Cortex of kidney (tissue), 1 donor: ENCODE measurements around the gene PROSER3.

Experiments used
- DNase-seq: peaks from one replicate; lab custom pipeline; 2025; lab: John Stamatoyannopoulos, UW

Gene PROSER3

DNA sequence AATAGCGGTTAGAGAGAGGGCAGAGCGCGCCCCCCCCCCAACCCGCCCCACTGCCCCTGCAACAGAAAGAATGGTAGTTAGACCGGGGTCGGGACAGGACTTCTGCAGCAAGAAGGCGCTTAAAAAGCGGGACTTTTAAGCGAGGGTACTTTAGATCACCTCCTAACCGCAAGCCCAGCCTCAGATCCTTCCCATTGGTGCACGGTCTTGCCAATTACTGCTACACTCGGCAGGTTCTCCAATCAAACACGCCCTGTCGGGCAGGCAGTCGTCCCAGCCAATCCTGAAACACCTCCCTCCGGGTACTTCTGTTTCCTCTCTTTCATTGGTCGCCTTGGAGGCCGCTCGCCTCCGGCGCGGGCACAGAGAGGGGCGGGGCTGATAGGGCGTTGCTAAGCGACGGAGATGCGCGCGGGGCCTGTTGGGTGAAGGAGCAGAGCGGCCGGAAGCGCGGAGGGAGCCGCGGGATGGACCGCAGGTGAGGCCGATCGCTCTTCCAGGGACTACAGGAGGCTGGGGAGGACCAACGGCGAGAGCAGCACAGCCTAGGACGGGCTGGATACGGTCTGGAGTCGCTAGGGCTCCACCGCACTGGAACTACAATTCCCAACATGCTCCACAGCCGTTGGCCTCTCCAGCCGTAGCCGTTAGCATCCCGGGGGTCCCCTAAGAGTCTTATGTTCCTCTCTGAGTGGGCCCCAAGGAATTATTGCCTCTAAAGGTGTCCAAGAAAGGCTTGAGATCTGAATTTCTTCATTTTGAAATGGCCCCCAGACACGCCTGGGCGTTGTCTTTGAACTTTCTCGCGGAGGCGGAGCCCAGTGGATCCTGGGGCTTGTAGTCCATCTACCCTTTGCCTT, at the start of gene PROSER3:
PROSER3 (plus strand) TSS at position 428 of the 860 bp plus-strand sequence; CDS start at position 468, 40 bp downstream.
- DNase-seq: peak; percentile 60

DNA sequence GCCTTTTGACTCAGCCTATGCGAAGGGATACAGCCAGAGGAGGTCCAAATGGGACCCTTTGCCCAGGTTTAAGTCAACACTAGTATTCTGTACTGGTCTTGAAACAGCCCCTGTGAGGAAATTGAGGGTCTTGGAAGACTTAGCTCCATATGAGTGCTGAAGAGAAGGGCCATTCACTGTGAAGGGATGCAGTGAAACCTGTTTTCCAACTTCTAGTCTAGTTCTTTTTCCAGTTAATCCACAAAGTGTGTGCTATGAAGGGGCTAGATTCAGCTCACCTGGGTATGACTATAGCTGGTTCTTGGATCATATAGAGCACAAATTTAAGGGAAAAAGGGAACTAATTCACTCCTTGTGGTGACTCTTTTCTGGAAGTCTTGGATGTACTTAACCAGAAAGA, 49.6 kb upstream of the PROSER3 start:
- DNase-seq: no peak

DNA sequence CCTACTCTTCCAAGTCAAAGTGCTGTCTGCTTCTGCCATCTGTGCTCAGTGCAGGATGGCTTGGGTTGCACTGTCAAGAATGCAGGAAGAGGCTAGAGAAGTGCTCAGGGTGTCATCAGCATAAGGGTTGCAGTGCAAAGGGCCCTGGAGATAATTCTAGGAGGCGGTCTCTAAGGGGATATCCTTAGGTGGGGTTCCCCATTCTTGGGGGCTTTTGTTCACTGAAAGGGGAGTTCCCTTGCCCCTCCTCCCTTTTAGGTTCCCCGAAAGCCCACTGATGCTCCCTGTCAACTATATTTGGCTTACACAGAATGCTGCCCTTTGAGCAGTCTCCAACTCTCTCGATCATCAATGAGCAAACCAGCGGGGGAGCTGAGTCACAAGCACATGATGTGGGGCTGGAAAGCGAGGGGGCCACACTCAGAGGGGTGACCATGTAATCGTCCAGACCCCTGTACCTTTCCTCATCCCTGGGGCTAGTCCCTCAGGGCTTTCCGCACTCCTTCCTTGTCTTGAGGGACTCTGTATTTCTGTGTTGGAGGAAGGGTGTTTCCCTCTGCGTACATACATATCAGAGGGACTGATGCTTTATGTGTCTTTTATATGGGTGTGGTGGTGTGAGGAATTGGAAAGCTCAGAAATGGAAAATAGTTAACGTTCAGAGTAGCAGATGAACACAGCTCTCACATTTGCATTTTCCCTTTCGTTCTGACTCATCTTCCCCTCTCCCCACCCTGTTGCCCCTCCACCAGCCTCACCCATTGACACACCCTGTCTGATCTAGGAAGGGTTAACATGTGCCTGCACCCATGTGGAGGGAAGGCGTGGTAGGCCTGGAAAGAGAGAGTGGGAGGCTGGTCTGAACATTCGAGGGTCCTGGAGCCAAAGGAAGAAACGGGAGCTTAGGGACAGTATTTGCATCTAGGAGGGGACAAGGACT, 46.9 kb upstream of the PROSER3 start:
- no peak for DNase-seq

DNA sequence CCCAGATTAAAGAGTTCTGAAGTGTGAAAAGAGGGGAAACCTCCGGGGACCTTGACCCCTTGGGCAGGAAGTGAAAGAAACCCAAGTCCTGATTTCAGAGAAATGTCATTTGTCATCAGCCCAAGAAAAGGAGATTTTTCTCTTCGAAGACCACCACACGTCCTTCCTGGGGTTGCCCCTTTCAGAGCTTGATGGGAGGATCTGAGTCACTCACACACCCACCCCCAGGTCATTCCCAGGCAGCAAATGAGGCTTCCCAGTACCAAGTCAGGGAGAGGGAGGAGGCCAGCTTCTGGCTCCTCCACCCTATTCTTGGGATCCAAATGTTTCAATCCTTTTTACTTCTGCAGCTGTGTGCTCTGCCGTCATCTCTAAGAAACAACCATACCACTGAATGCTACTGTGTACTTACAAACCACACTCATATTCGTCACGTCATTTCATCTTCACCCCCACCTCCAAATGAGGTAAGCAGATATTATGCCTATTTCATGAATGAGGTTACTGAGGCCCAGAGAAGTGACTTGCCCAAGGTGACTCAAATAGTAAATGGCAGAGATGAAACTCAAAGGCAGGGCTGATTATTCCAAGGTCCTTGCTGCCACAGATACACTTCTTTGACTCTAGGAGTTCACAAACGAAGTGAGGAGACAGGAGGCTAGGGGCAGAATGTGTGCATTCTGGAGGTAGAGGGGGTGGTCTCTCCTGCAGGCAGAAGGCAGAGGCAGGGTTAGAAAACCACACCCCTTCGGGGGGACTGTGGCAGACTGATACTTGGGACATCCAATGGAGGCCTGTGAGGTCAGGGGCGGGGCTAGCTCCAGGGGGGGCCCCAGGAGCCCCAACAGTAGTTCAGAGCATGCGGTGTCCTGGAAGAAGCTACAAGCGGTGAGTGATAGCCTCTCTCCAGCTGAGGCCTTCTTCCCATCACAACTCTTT, 45.1 kb upstream of the PROSER3 start:
- DNase-seq: no peak

DNA sequence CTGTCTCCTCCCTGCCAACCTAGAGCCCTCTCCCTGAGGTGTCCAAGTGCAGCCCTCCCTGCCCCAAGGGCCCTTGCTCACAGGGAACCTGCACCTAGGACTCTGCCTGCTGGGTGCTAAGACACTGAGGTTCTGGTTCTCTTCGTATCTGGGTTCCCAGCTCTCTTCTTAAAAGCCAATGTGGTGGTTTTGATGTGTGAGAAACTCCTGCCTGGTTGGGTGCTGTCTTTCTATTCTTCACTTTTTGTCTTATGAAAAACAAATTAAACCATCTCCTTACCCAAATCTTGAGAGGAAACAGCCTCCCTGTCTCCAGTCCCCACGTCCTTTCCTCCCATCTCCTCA, 44.5 kb upstream of the PROSER3 start:
- DNase-seq: no peak

DNA sequence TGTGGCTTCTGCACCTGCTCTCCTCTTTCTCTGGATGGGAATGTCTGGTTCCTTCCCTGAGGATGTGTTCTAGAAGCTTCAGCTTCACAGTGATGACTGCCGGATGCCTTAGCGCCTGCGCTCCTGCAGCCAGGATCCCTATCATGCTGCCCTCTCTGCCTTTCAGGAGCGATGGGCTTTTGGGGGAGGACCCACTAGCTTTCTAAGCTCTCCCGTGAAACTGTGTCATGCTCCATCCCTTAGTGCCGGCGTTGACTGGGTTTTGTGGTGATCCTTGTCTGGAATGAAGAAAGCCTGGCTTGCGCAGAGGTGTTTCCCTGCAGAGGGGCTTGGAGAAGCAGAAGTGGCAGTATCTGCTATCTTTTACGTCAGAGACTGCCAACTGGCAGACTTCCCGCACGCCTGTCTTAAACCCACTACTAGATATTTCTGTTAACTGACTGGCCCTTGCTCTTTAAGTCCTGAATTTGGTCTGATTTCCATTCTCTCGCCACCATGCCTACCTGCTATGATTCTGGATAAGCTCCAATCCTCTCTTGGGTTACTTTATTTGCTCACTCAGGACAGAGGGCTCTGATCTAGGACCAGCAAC, 44.0 kb upstream of the PROSER3 start:
- no peak for DNase-seq

DNA sequence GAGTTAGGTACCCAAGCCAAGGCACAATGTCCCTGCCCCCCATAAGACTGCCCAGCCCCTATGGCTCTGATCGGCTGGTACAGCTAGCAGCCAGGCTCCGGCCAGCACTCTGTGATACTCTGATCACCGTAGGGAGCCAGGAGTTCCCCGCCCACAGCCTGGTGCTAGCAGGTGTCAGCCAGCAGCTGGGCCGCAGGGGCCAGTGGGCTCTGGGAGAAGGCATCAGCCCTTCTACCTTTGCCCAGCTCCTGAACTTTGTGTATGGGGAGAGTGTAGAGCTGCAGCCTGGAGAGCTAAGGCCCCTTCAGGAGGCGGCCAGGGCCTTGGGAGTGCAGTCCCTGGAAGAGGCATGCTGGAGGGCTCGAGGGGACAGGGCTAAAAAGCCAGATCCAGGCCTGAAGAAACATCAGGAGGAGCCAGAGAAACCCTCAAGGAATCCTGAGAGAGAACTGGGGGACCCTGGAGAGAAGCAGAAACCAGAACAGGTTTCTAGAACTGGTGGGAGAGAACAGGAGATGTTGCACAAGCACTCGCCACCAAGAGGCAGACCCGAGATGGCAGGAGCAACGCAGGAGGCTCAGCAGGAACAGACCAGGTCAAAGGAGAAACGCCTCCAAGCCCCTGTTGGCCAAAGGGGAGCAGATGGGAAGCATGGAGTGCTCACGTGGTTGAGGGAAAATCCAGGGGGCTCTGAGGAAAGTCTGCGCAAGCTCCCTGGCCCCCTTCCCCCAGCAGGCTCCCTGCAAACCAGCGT, 43.2 kb upstream of the PROSER3 start:
- no peak for DNase-seq

DNA sequence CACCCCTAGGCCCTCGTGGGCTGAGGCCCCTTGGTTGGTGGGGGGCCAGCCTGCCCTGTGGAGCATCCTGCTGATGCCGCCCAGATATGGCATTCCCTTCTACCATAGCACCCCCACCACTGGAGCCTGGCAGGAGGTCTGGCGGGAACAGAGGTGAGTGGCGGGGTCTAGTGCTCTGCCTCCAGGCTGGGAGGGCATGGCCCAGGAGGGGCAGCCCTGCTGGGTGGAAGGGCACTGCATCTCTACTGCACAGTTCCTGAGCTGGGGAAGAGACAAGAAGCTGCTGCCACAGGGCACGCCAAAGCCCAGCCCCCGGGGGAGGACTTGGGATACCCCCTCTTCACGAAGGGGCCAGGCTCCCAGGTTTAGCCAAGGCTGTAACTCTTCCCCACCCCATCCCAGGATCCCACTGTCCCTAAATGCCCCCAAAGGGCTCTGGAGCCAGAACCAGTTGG, 42.6 kb upstream of the PROSER3 start:
- DNase-seq: no peak

DNA sequence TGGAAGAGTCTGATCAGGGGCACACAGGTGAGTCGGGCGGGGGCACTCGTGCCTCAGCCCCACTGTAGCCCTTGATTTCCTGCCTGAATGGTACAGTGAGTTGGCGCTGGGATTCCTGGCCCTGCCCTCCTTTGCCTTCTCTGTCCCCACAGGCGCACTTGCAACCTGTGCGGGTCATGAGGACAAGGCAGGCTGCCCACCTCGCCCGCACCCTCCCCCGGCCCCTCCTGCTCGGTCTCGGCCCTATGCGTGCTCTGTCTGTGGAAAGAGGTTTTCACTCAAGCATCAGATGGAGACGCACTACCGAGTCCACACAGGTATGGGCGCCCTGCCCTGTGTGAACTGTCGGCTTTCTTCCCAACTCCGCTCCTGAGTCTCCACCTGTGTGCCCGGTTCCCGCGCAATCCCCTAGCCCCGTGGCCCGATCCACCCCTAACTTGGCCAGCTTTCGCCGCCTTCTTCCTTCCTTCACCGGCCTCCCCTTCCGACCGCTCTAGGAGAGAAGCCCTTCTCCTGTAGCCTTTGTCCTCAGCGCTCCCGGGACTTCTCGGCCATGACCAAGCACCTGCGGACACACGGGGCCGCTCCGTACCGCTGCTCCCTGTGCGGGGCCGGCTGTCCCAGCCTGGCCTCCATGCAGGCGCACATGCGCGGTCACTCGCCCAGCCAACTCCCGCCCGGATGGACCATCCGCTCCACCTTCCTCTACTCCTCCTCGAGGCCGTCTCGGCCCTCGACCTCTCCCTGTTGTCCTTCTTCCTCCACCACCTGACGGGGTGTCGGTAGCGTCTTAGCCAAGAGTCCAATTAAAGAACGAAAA, 41.8 kb upstream of the PROSER3 start:
- DNase-seq: no peak

DNA sequence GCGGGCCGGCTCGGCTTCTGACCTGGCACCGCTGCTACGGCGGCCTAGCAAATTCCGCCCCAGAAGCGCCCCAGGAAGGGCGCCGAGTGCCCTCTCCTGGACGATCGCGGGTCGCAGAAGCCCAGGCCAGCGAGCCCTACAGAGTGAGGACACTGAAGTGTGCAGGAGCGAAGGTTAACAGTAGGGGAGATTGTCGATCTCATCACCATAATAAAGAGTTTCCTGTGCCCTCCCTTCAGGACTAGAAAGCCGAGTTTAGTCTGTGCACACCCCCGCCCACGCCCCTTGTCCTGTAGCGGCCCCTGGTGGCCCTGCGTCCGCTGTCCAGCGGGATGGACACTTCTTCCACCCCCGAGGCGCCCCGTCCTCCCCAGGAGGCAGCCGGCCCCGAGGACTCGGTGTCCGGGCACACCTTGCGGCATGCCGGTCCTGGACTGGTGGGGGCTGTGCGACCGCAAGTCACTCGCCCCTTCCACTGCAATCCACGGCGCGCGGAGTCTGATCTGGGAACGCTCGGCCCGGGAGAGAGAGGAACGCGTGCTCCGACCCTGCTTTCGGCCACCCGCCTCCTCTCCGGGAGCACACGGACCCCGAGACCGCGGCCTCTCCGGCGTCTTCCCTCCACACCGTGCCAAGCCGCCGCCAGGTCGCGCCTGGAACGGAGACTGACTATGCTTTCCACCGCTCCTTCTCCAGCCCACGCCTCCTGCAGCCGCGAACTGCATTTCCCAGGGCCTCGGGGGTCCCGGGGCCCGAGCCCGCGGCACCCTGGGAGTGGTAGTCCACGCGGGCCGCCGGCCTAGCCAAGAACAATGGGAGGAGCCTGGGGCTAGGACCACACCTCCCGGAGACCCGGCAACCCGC, 40.9 kb upstream of the PROSER3 start:
- DNase-seq: peak; percentile 72

DNA sequence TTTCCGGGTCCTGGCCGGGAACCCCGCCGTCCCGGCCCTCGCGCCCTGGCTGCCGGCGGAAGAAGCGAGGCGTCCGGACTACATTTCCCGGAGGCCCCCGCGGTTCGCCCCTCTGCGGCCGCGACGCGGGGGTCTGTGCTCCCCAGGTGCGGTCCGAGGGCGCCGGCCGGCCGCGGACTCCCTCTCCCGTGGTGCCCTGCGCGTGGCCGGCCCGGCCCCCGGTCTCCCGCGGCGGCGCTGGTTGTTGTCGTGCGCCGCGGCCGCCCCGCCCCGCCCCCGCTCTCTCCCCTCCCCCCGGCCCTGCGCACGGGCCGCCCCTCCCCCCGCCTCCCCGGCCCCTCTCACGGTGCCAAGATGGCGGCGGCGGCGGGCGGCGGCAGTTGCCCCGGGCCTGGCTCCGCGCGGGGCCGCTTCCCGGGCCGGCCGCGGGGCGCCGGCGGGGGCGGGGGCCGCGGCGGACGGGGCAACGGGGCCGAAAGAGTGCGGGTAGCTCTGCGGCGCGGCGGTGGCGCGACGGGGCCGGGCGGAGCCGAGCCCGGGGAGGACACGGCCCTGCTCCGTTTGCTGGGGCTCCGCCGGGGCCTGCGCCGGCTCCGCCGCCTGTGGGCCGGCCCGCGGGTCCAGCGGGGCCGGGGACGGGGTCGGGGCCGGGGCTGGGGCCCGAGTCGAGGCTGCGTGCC, 40.2 kb upstream of the PROSER3 start, which contains the start of gene KMT2B:
KMT2B (plus strand) TSS at position 339 of the 680 bp plus-strand sequence; CDS start at position 355, 16 bp downstream.
- no peak for DNase-seq

DNA sequence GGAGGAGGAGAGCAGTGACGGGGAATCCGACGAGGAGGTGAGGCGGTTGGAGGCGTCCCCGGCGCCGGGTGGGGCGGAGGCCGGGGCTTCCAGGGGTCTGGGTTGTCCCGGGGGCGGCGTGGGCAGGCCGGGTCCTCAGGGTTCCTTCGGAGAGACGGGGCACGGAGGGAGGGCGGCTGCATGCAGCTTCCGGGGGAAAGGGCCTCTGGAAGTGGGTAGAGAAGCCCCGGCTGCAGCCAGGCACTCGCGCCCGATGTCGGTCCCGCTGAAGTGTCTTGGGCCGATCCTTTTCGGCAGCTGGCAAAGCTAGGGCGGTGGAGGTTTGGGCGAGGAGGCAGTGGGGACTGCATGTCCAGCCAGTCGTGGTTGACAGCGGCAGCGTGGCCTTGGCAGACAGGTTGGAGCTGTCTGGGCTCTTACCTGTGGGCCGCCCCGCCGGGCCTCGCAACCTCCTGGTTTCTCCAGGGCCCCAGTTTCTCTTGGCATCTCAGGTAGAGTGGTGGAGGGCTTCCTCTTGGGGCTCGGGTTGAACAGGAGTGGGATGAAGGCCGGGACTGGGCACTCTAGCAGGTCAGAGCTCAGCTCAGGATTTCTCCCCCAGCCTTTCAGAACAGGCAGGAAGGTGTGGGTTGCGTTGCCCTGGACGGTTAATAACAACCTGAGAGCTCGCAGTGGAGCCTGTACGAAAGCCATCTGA, 39.5 kb upstream of the PROSER3 start:
- no peak for DNase-seq

DNA sequence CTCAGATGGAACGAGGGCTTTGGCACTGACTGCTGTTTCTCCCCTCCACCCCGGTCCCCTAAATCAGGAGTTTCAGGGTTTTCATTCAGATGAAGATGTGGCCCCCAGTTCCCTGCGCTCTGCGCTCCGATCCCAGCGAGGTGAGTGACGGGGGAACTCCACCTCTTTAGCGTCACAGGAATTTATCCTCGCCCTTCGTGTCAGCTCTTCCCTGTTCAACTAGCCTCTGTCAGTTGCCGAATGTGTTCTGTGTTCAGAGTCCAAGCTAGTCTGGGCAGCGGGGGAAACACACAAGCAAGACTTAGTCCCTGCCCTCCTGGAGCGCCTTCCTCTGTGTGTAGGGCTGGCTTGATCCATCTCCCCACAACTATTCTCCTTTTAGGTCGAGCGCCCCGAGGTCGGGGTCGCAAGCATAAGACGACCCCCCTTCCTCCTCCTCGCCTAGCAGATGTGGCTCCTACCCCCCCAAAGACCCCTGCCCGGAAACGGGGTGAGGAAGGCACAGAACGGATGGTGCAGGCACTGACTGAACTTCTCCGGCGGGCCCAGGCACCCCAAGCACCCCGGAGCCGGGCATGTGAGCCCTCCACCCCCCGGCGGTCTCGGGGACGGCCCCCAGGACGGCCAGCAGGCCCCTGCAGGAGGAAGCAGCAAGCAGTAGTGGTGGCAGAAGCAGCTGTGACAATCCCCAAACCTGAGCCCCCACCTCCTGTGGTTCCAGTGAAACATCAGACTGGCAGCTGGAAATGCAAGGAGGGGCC, 38.4 kb upstream of the PROSER3 start:
- DNase-seq: no peak

DNA sequence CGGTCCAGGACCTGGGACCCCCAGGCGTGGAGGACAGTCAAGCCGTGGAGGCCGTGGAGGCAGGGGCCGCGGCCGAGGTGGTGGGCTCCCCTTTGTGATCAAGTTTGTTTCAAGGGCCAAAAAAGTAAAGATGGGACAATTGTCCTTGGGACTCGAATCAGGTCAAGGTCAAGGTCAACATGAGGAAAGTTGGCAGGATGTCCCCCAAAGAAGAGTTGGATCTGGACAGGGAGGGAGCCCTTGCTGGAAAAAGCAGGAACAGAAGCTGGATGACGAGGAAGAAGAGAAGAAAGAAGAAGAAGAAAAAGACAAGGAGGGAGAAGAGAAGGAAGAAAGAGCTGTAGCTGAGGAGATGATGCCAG, 37.8 kb upstream of the PROSER3 start:
- no peak for DNase-seq

DNA sequence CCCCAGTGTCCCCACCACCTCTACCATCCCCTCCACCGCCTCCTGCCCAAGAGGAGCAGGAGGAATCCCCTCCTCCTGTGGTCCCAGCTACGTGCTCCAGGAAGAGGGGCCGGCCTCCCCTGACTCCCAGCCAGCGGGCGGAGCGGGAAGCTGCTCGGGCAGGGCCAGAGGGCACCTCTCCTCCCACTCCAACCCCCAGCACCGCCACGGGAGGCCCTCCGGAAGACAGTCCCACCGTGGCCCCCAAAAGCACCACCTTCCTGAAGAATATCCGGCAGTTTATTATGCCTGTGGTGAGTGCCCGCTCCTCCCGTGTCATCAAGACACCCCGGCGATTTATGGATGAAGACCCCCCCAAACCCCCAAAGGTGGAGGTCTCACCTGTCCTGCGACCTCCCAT, 37.3 kb upstream of the PROSER3 start:
- no peak for DNase-seq

DNA sequence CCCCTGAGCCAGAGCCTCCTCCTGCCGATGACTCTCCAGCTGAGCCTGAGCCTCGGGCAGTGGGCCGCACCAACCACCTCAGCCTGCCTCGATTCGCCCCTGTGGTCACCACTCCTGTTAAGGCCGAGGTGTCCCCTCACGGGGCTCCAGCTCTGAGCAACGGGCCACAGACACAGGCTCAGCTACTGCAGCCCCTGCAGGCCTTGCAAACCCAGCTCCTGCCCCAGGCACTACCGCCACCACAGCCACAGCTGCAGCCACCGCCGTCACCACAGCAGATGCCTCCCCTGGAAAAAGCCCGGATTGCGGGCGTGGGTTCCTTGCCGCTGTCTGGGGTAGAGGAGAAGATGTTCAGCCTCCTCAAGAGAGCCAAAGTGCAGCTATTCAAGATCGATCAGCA, 36.6 kb upstream of the PROSER3 start:
- no peak for DNase-seq

DNA sequence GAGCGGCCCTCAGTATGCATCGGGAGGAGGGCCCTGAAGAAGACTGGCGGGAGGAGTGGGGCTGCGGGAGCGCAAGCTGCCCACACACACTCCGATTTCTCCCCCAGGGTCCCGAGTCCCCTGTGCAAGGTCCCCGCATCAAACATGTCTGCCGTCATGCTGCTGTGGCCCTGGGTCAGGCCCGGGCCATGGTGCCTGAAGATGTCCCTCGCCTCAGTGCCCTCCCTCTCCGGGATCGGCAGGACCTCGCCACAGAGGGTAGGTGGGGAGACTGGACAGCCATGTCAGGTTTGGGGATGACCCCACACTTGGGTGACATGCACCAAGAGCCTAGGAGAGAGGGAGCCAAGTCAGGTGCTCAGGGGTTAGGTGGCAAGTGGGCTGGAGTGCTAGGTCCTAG, 35.5 kb upstream of the PROSER3 start:
- no peak for DNase-seq
